HG03064 (cell line): ENCODE data around the gene DCP1B.

ENCODE experiments used
- ATAC-seq: cut with Tn5 transposase; IDR thresholded peaks from one replicate; pipeline ENCODE4 v1.9.1; 2021; ENCODE audit warnings: low read depth; ENCODE audit not compliant: unreplicated experiment

Gene DCP1B

DNA sequence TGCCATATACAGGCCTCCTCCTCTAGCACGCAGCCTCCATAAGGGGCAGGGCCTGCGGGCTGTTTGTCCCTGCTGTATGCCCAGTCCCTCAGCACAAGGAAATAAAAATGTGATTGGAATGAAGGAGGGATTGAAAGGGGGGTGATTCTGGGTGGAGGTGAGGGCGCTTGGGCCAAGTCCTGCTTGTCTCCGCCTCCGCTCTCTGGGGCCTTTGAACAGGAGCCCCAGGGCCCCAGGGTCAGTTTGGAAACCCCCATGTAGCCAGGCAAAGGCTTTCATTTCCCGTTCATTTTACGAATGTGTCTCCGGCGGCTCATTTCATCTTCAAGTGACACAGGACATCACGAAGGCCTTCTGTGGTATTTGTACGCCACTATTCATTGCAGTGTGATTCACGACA, 81.3 kb downstream of the DCP1B start:
- no peak for ATAC-seq

DNA sequence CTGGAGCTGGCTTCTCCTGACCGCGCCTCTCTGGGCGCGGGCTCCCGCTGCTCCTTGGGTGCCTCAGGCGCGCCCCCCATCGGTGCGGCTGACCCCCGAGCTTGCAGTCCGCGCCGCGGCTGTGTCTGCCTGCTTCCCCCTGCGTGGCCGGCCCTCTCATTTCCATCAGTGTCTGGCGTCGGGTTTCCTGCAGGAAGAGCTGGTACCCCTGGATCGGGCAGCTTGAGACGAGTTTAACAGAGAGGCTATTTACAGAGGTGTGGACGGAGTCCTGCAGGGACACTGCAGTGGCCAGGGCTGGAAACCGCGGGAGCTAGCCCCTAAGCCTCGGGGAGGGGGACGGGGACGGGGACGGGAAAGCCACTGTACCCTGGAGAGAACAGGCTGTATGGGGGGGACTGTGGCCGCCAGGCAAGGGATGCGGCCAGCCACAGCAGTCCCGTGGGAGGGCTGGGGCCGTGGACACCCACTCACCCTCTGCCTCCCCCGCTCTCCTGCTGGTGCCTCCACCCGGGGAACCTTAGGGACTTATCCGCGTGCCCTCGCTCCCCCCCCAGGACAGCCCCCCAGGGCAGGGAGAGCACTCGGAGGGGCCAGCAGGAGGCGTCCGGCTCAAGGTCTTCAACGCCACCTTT, 82.1 kb downstream of the DCP1B start:
- ATAC-seq = no peak

DNA sequence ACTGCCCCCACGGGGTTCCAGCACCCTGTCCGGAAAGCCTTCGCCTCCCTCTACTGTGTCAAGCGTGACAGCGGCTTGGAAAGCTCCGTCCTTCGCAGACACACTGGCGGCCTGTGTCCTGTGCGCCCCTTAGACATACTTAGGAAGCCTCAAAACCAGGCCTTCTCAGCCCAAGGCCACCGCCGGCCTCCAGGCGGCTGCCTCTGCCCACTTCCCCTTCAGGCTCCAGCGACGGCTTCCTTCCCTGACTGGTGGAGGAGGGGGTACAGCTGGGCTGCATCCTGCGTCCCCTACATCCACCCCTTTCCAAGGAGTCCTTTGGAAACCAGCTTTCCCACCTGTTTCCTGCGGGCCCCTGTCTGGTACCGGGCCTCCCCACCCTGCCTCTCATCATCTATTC, 83.3 kb downstream of the DCP1B start:
- no peak for ATAC-seq

DNA sequence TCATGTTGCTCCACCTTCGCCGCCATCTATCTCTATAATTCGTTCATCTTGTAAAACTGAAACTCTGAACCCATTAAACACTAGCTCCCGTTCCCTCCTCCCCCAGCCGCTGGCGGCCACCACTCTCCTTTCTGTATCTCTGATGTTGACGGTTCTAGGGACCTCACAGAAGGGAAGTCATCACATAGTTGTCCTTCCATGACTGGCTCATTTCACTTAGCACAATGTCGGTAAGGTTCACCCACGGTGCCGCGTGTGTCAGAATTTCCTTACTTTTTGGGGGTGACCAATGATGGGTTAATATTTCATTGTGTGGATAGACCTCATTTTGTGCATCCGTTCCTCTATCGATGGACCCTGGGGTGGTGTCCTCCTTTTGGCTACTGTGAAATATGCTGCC, 83.8 kb downstream of the DCP1B start:
- no peak for ATAC-seq

DNA sequence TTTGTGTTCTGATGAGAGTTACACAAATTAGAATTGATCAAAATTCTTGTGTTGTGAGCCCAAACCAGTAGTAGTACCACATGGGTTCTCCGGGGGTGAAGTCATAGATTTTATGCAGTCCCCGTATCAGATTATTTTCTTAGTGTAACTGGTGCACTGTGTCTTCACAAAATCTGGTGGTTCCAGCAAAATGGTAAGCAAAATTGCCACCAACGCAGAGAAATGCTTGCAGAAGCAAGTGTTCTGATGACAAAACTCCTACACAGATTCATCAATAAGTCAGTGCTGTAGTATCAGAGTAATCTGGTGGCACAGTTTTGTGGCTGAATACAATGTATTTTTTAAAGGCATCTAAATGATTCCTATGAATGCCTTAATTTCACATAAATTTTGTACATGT, 84.5 kb downstream of the DCP1B start:
- ATAC-seq = no peak

DNA sequence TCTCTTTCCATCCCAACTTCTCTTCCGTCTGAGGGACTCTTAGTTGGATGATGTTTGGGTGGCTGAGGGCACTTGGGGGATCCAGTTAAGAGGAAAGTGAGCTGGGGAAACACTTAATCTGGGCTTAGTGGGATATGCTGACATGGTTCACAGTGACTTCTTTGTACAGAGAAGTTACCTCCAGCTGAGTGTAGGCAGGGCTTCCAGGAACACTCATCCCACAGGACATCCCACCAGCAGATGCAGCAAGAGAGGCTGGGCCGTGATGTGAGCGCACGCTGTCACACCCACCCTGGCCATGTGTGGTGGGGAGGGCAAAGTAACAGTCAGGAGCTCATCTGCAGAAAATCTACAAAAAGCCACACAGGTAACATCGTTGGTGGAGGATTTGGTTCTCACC, 85.0 kb downstream of the DCP1B start:
- ATAC-seq = no peak

DNA sequence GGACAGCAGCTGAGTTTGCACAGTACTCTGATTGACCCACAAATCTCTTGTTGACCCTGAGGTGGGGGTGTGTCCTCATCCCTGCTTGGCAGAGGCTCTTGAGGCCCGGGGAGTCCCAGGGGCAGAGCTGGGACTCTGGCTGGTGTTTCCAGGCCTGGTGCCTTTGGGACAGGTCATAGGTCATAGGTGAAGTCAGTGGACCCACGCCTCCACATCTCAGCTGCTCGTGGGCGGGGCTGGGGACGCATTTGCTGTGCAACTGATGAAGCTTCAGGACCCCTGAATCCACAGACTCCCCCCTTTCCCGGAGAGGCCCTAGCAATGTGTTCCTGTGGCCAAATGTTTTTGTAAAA, 85.4 kb downstream of the DCP1B start:
- ATAC-seq = no peak

DNA sequence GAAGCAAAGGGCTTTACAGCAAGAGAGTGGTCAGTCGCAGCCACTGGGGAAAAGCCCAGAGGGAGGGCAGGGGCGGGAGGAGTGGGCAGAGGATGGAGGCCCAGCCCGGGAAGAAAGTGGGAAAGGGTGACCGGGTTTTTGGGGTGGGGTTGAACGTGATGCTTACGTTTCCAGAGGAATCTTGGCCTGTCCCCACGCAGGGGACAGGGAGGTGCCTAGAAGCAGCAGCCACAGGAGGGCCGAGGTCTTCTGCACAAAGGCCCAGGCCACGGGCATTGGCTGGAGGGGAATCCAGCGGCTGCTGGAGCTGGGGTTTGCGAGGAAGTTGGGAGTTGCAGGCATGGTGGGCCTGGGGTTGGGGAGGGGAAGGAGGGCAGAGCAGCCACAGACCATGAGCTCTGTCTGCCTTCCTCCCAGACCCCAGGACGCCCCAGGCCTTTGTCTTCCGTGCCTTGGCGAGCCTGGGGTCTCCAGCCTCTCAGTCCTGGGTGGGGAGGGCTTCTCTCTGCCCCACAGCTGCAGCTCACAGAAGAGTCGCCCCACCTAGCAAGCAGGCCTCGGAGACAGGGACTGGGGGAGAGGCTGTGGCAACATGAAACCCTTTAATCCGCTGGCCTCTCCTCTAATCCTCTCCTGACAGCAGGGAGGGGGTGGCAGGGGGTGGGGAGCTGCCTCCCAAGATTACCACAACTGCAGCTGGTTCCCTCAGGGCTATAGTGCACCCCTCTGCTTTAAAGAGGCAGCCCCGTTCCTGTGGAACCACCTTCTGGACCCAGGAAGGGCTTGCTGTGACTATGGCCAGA, 86.0 kb downstream of the DCP1B start, which contains the start of gene CACNA2D4:
Gene CACNA2D4 (minus strand): TSS at position 572 of the 803 bp plus-strand sequence. CDS start 179 bp downstream, at position 393.
- ATAC-seq = no peak

DNA sequence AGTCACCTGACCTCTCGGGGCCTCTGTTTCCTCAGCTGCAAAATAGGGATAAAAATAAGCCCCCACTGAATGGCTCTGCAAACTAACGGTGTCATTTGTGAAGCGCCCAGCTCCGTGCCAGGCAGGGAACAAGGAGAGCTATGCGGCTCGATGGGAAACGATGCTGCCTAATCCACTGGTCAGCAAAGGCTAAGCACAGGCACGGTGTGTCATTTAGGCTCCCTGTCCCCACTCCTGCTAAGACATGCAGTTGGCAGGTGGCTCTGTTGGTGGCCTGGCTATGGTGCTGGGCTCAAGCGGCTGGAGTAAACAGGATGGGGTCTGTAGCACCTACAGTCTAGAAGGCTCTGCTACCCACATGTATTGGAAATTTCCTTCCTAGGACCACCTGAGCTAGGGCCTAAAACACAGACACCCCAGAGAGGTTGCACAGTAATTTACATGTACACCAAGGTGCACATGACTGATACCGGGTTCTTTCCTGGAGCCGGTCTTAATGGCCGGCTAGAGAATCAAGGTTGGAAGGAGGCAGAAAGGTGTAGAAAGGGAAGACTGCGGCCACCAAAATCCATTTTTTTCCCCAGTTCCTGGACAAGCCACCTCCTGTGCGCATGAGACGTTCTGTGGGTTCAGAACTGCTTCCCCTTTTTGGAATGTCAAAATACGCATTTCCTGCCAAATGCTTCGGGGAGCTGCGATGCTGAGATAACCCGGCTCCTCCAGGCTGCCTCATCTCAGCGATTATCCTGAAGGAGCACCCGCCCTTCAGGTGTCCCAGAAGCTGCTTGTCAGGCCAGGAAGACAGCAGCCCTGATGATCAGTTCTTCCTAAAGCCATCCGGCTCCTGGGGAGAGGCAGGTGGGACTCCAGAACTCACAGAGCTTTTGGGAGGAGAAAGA, 86.8 kb downstream of the DCP1B start:
- ATAC-seq = no peak

DNA sequence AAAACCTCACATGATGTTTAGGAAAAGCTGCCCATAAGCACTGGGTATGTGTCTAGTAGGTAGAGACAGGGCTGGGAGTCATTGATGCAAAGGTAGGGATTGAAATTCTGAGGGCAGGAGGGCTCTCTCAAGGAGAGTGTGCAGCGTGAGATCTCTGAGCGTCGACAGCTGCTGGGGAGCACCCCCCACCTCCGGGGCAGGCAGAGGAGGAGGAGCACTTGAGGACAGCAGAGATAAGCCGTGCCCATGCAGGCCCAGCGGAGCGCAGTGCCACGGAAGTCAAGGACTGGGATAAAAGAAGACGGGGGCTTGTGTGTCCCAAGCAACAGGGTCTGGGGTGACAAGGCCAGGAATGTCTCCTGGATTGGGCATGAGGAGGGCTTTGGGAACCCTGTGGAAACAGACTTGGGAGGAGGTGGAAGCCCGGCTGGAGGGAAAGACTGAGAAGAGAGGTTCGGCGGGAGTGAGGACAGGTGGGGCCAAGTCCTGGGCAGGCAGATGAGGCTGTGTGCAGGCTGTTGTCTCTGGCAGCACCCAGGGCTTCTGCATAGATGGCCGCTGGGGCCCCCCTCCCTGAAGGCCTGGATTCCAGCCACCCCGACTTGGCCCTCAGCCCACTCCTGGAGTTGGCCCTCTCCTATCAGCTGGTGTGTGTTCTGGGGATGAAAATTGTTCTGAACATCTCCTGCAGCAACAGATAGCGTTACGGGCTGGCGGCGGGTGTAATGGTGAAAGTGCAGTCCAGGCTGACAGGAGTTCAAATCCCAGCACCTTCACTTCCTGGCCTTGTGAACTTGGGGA, 87.7 kb downstream of the DCP1B start:
- no peak for ATAC-seq

DNA sequence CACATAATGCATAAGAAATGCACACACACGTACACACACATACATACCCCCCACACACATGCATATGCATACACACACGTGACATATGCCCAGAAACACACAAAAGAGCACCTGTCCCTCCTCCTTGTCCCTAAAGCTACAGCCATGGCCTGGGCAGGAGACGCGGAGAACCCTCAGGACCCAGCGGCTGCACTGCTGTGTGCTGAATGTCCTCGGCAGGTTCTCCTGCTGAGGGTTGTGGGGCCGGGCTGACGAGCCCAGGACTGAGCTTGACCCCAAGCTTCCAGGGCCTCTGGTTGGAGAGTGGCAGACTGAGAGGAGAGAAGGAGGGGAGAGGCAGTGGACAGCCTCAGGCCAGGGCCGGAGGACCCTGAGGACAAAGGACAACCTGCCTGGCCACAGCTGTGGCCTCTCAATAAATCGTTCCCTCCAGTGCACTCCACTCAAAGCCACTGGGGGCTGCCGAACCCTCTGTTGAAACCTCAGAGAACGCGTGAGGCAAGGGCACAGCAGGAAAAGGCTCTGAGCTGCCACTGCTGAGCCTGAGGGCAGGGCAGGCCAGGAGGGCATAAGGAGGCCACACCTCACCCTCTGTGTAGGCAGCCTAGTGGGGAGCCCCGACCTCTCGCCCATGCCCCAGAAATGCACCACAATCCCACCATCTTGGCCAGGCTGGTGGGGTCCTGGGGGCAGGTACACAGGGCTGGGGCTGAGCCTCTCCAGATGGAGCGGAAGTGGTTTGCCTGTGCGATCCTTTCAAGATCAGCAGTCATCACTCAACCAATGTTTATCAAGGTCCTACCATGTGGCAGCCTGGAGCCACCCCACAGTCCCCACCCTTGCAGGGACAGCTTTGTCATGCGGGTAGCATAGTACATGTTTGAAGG, 88.9 kb downstream of the DCP1B start:
- ATAC-seq = no peak

DNA sequence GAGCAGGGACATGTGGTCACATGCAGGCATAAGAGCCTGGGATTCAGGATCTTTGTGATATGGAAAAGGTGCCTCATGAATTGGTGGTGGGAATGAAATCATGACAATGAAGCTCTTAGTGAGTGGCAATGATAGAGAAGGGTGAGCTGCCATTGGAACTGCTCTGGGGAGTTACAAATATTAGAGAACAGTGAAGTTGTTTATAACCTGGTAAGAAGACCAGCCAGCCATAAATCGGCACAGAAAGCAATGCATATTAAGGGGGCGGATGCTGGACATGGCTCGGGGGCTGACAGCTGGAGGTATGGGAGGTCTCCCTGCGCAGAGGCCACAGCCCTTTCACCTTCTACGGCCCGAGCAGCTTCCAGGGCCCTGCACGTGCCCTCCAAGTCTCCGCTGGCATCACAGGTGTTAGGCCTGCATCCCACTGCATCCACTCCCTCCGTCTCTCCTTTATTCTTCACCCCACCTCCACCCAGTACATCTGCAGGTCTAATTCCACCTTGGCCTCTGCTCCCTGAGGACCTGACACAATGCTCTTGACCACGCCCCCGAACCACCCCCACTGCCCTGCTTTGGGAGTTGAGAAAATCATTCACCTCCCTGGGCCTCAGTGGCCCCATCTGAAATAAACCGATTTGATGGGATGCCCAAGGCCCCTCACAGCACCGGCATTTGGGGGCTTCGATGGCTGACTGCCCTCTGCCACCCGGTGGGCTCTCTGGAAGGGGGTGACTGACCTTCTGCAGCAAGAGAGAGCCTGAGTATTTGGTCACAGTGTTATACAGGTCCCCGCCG, 89.9 kb downstream of the DCP1B start:
- ATAC-seq = no peak

DNA sequence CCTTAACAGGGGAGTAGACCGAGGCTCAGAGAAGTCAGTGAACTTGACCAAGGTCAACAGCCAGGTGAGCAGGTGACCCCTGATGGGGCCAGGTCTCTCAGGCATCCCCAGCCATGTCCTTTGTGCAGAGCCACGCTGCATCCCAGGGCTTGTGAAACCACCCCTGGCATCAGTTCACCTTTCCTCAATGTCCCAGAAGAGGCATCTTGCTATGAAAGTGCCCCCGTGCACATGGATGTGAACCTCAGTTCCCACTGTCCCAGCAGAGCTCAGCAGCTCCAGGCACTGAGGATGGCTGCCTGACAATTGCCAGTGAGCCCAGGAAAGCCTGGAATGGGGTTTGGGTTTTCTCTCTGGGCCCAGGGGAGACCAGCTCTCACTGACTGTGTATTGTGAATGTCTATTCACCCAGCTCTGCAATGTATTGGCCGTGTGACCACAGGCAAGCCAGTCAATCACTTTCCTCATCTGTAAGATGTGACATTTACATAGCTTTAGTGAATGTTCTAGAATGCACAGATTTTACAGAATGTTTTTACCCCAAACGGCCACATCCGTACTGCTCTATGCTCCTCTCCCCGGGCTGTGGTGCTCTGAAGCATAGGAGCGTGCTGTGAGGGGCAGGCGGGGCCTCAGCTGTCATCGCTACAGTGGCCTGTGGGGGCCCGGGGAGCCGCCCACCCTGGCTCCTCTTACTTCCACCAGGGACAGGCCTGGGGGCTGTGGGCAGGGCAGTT, 90.7 kb downstream of the DCP1B start:
- no peak for ATAC-seq

DNA sequence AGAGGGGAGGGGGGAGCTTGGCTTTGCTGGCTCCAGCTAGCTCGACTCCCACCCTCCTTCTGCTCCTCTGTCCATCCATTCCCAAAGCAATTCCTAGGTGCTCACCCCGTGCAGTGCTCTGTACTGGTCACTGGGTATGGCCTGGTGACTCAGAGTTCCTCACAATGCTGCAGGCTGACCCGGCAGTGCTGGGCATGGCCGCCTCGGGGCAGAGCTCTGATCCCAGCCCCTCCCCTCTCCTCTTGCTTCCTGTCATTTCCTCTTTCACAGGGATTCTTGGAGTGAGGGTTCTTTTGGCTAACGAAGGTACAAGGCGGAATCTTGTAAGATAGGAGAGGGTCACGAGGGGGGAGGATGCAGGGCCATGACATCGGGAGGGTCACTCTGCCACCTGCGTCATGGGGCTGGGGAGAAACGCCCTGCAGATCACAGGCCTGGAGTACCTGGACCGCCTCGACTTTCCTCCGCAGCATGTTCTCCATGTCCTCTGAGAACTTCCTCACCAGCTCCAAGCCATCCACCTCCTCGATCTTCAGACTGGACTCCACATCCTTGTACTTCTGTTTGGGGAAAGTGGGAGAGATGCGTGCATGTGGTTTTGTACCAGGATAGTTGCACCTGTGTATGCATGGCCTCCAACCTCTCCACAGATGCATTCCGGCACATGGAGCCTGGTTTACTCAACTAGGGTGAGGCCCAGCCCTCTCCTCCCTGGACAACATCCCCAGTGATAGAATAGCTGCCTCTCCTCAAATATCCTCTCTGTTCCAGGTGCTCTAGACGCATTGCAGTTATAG, 91.5 kb downstream of the DCP1B start:
- ATAC-seq = no peak

DNA sequence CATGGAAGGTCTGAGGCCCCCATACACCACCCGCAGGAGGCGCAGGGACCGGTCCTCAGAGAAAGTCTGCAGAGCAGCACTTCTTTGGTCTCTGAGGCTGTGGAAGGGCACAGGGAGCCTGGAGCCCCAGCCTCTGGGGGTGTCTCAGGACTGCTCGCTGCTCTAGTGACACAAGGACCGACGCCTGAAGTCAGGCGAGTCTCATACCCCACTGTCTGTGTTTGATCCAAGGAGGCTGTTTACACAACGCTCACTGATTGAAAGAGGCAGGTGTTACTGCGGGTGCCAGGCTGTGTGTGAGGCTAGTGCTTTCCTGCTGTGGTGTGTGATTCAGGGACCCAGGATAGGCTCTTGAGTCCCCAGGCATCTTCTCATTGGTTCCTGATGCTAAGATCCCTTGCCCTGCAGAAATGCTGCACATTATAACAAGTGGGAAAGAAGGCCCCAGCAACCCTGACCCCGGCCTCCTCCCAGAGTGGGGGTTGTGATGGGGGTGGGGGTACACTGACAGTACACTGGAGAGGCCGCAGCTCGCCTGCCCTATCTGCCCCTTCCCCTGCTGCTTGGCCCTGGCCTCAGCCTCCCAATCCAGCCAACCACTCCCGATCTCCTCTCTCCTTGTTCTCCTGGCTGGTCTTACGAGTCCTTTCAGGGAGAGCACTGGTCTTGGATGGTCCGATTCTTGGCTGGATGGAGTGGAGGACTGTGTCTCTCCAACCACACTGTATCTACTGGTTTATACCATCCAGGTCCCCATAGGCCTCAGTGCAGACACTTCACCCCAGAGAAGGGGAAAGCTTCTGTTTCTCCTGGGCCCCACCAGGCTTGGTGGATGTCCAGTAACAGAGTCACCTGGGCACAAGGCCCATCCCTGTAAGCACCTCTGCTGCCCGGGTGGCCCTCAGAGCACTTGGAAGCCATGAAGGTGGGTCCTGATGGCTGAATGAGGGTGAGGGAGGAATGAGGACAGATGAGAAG, 92.4 kb downstream of the DCP1B start:
- ATAC-seq = no peak

DNA sequence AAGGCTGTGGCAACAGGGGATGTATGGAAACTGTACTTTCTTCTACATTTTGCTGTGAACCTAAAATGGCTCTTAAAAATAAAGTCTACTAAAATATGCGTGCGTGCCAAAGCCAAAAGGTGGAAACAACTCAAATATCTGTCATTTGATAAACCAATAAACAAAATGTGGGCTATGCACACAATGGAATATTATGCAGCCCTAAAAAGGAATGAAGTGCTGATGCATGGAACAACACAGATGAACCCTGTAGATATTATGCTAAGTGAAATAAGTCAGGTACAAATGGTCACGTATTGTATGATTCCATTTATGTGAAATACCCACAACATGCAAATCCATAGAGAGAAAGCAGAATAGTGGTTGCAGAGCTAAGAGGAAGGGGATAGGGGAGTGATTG, 93.8 kb downstream of the DCP1B start:
- no peak for ATAC-seq
